Activated CD4-positive, alpha-beta T cell treated with anti-CD3 and anti-CD28 coated beads, Interleukin-2, amount 50 U/mL, for 48 hours (primary cell): ENCODE data around the gene MMP24.
"Not testable (repeated sequence)": the region's sequence is repeated elsewhere in the genome, so short reads cannot be mapped to it uniquely, and the experiment has no call there.

ENCODE experiments used
- DNase-seq, 2 experiments: peaks; one replicate each; pipeline ENCODE4 v3.0.0-alpha.2; 2020

MMP24 gene

GRCh38 chr20:35223941-35224340, 2.5 kb upstream of the MMP24 start:
- DNase-seq: no peak

GRCh38 chr20:35224536-35224935, 2.0 kb upstream of the MMP24 start:
- DNase-seq: no peak

- no peak for DNase-seq
Measured at GRCh38 chr20:35225319-35226125, 968 bp upstream of the MMP24 start.

- peak; percentile 47 to 49 for DNase-seq
Measured at GRCh38 chr20:35226884-35227681, 593 bp downstream of the MMP24 start.

GRCh38 chr20:35232575-35232974, 6.1 kb downstream of the MMP24 start:
- DNase-seq: no peak

GRCh38 chr20:35235881-35236280, 9.4 kb downstream of the MMP24 start:
- no peak for DNase-seq

- DNase-seq: no peak
Measured at GRCh38 chr20:35237486-35237885, 11.0 kb downstream of the MMP24 start.

GRCh38 chr20:35238170-35238569, 11.7 kb downstream of the MMP24 start:
- no peak for DNase-seq

GRCh38 chr20:35238735-35239134, 12.2 kb downstream of the MMP24 start:
- DNase-seq: no peak

- no peak for DNase-seq
Measured at GRCh38 chr20:35240083-35240810, 13.8 kb downstream of the MMP24 start.

- no peak for DNase-seq
Measured at GRCh38 chr20:35240811-35241293, 14.4 kb downstream of the MMP24 start.

GRCh38 chr20:35243317-35243716, 16.8 kb downstream of the MMP24 start:
- no peak for DNase-seq

GRCh38 chr20:35243986-35244385, 17.5 kb downstream of the MMP24 start:
- no peak for DNase-seq

- no peak for DNase-seq
Measured at GRCh38 chr20:35246723-35247122, 20.2 kb downstream of the MMP24 start.

- no peak for DNase-seq
Measured at GRCh38 chr20:35248641-35249475, 22.4 kb downstream of the MMP24 start.

- DNase-seq: no peak
Measured at GRCh38 chr20:35251613-35251940, 25.1 kb downstream of the MMP24 start.

- no peak for DNase-seq
Measured at GRCh38 chr20:35252037-35252461, 25.6 kb downstream of the MMP24 start.

- DNase-seq: not testable (repeated sequence)
Measured at GRCh38 chr20:35252598-35252997, 26.1 kb downstream of the MMP24 start.

- no peak for DNase-seq
Measured at GRCh38 chr20:35253010-35253409, 26.5 kb downstream of the MMP24 start.

- no peak for DNase-seq
Measured at GRCh38 chr20:35254448-35254999, 28.0 kb downstream of the MMP24 start.

GRCh38 chr20:35257175-35257909, 30.9 kb downstream of the MMP24 start:
- no peak for DNase-seq
